A549 treated with Mapracorat at 1 μM for 4 hours (cell line): ENCODE measurements around the gene LRRC25. TPM values are rescaled to one million over a fixed set of nuclear protein-coding genes. Genes with fewer than 3 reads are reported as not detected.

Experiments
- total RNA-seq: library from RNA; stranded (reverse); fragments of 200-300 nt; extraction: Qiagen RNA extraction; gene quantifications from 5 replicates; pipeline ENCODE4 v1.2.3, GENCODE V29; 2022

The LRRC25 gene
- total RNA-seq: 0.06 TPM in 1 of 5 replicates, not detected in the others

DNA sequence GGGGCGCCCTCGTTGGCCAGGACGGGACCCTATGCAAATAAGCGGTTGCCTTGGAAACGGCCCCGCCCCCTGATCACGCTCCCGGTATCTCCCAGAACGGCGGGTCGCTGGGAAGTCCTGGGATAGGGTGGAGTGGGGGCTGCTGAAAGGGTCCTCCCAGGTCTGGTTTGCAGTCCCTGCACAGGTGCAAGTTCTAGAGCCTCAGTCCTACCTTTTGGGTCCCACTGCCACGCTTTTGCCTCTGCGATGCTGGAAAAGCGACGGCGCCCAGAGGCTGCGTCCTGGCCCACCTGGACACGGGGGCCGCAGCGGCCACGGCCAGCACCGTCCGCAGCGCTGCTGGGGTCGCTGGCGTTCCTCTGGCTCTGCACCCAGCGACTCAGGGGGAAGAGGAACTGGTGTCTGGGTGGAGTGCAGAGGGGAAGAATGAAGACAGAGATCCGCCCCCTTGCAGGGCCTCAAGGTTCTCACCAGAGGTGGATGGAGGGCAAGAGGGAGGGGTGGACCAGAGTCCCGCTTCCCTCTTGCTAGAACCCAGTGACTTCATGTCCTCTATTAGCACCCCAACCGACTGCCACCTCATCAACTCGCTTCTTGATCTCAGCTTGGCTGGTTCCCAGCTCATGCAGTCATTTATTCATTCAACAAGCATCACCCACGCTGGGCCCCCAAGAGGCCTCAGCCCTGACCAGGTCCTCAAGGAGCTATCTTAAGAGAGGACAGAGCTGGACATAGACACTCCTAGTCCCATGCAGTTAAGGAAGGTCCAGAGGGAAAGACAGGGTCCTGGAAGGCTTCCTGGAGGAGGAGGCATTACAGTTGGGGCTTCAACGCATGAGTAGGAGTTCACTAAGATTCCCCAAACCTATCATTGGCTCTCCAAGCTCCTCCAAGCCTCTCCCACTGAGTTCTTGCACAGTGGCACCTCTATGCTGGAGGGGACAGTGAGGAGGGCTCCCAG lies at the start of gene LRRC25:
Gene LRRC25, minus strand, starts transcription at position 381 of the 961 bp plus-strand sequence. CDS start 659 bp downstream, outside the sequence.

GRCh38 chr19:18437491-18438330 lies 40.3 kb upstream of the LRRC25 start, which contains the start of gene ISYNA1:
Gene ISYNA1 (minus strand): TSS chr19:18438133. CDS start chr19:18437979, 154 bp downstream.

DNA sequence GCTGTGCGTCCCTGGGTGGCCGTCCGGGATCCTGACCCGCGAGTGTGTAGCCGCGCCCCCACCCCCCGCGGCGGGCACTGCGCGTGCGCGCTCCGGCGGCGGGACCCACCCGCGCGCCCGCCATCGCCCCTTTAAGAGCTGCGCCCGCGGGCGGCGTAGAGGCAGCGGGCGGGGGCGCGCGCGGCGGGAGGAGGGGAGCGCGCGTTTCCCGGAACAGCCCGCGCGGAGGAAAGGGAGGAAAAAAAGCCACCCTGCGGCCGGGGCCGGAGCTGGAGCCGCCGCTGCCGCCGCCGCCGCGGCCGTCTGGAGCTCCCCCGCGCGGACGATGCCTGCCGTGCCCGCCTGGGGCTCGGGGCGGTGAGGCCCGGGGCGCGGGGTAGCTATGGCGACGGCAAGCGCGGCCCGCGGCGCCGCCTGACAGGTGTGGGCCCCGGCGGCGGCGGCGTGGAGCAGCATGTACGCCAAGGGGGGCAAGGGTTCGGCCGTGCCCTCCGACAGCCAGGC lies 21.8 kb upstream of the LRRC25 start, which contains the start of gene SSBP4:
Gene SSBP4, plus strand, starts transcription at position 204 of the 504 bp plus-strand sequence. Its CDS starts 251 bp downstream, at position 455.

DNA sequence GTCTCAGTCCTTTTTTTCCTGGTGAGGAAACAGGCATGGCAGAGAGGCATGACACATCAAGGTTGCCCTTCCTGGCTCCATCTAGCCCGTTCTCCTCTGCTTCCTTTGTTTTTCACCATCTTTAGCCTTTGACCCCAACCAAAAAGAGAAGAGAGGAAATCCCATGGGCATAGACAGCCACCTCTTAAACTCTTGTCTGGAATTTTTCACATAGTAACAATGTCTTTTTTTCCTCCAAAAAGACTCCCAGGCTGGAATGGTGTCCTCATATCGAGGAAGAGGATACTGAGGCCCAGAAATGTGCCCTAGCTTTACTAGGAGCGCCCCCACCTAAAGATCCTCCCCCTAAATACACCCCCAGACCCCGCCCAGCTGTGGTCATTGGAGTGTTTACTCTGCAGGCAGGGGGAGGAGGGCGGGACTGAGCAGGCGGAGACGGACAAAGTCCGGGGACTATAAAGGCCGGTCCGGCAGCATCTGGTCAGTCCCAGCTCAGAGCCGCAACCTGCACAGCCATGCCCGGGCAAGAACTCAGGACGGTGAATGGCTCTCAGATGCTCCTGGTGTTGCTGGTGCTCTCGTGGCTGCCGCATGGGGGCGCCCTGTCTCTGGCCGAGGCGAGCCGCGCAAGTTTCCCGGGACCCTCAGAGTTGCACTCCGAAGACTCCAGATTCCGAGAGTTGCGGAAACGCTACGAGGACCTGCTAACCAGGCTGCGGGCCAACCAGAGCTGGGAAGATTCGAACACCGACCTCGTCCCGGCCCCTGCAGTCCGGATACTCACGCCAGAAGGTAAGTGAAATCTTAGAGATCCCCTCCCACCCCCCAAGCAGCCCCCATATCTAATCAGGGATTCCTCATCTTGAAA lies 11.5 kb downstream of the LRRC25 start, which contains the start of gene GDF15:
Gene GDF15, plus strand, starts transcription at position 484 of the 868 bp plus-strand sequence. Its CDS starts 32 bp downstream, at position 516.

Other genes with a start within 250 kb of the LRRC25 start
- 2.7 to 11.5 TPM (median 9.3 TPM) in 5 replicates for gene PIK3R2, start 244.5 kb downstream of the LRRC25 start, total RNA-seq
- 10.8 to 19.8 TPM (median 14.4 TPM) in 5 replicates for gene IFI30, start 223.8 kb downstream of the LRRC25 start, total RNA-seq
- 8.3 to 12.8 TPM (median 11.2 TPM) in 5 replicates for gene MPV17L2, start 204.4 kb downstream of the LRRC25 start, total RNA-seq
- gene RAB3A, start 193.6 kb downstream of the LRRC25 start, total RNA-seq: 0.41 to 1.1 TPM (median 0.77 TPM) in 5 replicates
- gene PDE4C, start 171.2 kb downstream of the LRRC25 start, total RNA-seq: 0.24 to 0.49 TPM (median 0.28 TPM) in 4 of 5 replicates, not detected in the other
- 0.40 to 0.77 TPM (median 0.64 TPM) in 5 replicates for gene IQCN, start 123.2 kb downstream of the LRRC25 start, total RNA-seq
- 23.8 to 57.9 TPM (median 47.3 TPM) in 5 replicates for gene JUND, start 116.0 kb downstream of the LRRC25 start, total RNA-seq
- 220 to 248 TPM (median 240 TPM) in 5 replicates for gene LSM4, start 74.5 kb downstream of the LRRC25 start, total RNA-seq
- 1.5 to 4.4 TPM (median 2.9 TPM) in 5 replicates for gene PGPEP1, start 57.0 kb downstream of the LRRC25 start, total RNA-seq
- gene GDF15, start 11.5 kb downstream of the LRRC25 start, total RNA-seq: 14.5 to 31.3 TPM (median 24.7 TPM) in 5 replicates
- gene SSBP4, start 21.8 kb upstream of the LRRC25 start, total RNA-seq: 36.0 to 47.5 TPM (median 45.6 TPM) in 5 replicates
- gene ISYNA1, start 40.5 kb upstream of the LRRC25 start, total RNA-seq: 30.5 to 45.1 TPM (median 41.8 TPM) in 5 replicates
- gene ELL, start 124.4 kb upstream of the LRRC25 start, total RNA-seq: 3.8 to 6.0 TPM (median 5.3 TPM) in 5 replicates
- 119 to 157 TPM (median 147 TPM) in 5 replicates for gene FKBP8, start 146.0 kb upstream of the LRRC25 start, total RNA-seq
- 90.2 to 103 TPM (median 98.8 TPM) in 5 replicates for gene KXD1, start 160.2 kb upstream of the LRRC25 start, total RNA-seq
- 1,110 to 1,215 TPM (median 1,145 TPM) in 5 replicates for gene UBA52, start 174.2 kb upstream of the LRRC25 start, total RNA-seq
- 40.4 to 62.8 TPM (median 60.6 TPM) in 5 replicates for gene REX1BD, start 191.2 kb upstream of the LRRC25 start, total RNA-seq
- 3.0 to 7.7 TPM (median 5.0 TPM) in 5 replicates for gene CRLF1, start 209.2 kb upstream of the LRRC25 start, total RNA-seq
- 4.8 to 7.3 TPM (median 6.5 TPM) in 5 replicates for gene TMEM59L, start 215.2 kb upstream of the LRRC25 start, total RNA-seq
- 2.6 to 5.3 TPM (median 3.7 TPM) in 5 replicates for gene KLHL26, start 239.4 kb upstream of the LRRC25 start, total RNA-seq